Measurements from ENCODE around the gene SERPINB12.

Gene SERPINB12

DNA sequence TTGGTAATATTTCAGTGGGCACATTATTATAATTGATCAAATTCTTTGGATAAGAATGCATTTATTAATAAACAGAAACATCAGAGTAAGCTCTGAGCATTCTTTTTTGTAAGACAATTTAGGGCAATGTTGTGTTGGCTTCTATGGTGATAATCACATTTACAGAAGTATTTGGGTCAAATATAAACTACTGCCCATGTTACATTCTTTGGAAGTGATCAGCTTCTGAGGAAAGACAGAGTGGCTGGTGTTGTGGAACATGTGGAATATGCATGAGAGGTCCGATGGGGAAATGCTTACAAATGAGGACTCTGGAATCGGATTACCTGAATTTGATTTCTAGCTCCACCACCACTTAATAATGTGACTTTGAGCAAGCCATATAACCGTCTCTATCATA is 64.4 kb downstream of the SERPINB12 start:
- Histone ChIP-seq H3K27me3 (replicated peaks) (no peaks in the 10 kb centered on the region), H3K36me3 (replicated peaks) (no peaks in the 10 kb centered on the region), H3K27ac (no peak overlapping the region), H3K4me3 (ENCODE audit: low read depth, low read length) (no peak overlapping the region)
- in situ Hi-C loops (cut with HindIII; ENCODE audit: low pct_ligation_motif_present, low sequenced_read_pairs), result no loop called here
- DNase-seq, result no peak
- TF ChIP-seq CTCF (IDR thresholded peaks at IDR 0.05; ENCODE audit: low read depth, low read length, missing control alignments), result no peak

DNA sequence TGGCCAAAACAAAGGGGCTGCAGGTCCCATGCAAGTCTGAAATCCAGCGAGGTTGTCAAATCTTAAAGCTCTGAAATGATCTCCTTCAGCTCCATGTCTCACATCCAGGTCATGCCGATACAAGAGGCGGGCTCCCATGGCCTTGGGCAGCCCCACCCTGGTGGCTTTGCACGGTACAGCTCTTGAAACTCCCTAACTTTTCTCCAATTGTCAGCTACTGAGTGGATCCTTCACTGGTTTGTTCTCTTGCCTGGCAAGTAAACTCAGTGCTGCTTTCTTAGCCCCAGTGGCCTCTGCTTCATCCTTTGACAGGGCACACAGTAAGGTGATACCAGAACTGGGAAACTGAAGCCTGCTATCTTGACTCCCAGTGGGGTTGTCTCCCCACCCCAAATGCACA is 71.3 kb downstream of the SERPINB12 start:
- in situ Hi-C loops (cut with HindIII; ENCODE audit: low pct_ligation_motif_present, low sequenced_read_pairs), result no loop called here
- Histone ChIP-seq H3K36me3 (replicated peaks) (no peaks in the 10 kb centered on the region), H3K4me3 (ENCODE audit: low read depth, low read length) (no peak overlapping the region), H3K27me3 (replicated peaks) (no peaks in the 10 kb centered on the region), H3K27ac (no peak overlapping the region)
- no peak for TF ChIP-seq CTCF (IDR thresholded peaks at IDR 0.05; ENCODE audit: low read depth, low read length, missing control alignments)
- DNase-seq, result no peak

DNA sequence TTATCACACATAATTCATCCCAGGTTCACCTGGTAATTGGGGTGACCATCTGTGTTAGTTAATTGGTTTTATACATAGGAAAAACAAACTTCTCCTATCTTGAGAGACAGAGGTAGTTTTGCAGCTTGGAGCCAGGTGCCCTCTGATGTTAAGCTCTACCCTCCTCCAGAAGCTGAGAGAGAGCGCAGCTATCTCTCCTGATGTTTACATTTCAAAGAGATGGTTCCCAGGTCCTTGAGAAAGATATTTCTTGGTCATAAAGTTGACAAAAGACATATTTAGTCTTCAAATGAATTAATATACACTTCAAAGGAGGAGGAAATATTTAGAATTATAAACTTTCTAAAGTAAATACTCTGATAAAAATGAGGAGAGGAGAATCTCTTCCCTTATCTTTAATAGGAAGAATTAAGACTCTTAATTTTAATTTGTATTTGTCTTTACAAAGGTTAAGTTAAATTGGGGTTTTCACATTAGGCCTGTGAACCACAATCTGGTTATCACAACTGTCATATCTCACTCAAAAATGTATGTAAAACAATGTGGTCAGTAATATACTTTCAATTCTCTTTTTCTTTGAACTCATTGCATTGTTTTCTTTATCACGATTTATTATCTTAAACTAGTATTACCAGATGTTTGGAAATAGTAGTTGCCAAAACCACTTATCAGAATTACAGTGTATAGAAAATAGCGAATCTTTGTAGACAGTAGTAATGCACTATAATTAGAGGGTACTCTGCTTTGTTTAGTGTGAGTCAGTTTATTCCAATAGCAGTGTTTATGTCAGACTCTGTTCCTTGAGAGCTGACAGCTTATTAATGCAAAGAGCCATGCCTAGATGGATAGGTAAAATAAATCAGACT is 75.1 kb downstream of the SERPINB12 start:
- no peak for DNase-seq
- no peak overlapping the region for H3K4me3 ChIP-seq (ENCODE audit: low read depth, low read length)
- in situ Hi-C loops (cut with HindIII; ENCODE audit: low pct_ligation_motif_present, low sequenced_read_pairs), result no loop called here
- TF ChIP-seq CTCF (IDR thresholded peaks at IDR 0.05; ENCODE audit: low read depth, low read length, missing control alignments), result no peak
- H3K36me3 ChIP-seq (replicated peaks), result no peaks in the 10 kb centered on the region
- no peak overlapping the region for H3K27ac ChIP-seq
- H3K27me3 ChIP-seq (replicated peaks), result no peaks in the 10 kb centered on the region

DNA sequence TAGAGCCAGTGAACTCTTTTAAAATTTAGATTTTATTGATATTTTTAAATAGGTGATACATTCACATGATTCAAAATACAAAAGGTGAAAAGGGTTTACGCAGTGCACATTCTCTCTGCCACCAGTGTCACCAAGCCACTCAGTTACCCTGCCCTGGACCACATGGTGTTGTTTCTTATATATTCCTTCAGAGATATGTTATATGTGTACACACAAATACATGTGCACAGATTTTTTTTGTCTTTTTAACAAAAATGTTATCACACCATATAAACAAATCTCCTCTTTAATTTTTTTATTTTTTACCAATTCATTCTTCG is 75.7 kb downstream of the SERPINB12 start:
- no peak overlapping the region for H3K4me3 ChIP-seq (ENCODE audit: low read depth, low read length)
- in situ Hi-C loops (cut with HindIII; ENCODE audit: low pct_ligation_motif_present, low sequenced_read_pairs), result no loop called here
- H3K27me3 ChIP-seq (replicated peaks), result no peaks in the 10 kb centered on the region
- DNase-seq, result no peak
- H3K36me3 ChIP-seq (replicated peaks), result no peaks in the 10 kb centered on the region
- TF ChIP-seq CTCF (IDR thresholded peaks at IDR 0.05; ENCODE audit: low read depth, low read length, missing control alignments), result no peak
- no peak overlapping the region for H3K27ac ChIP-seq
